GM13977 (cell line): ENCODE data around the gene MT1B.
"Not testable (repeated sequence)": the region's sequence is repeated elsewhere in the genome, so short reads cannot be mapped to it uniquely, and the experiment has no call there.

Experiments used
- DNase-seq: peaks from one replicate; pipeline ENCODE4 v3.0.0; 2012; ENCODE audit warnings: low spot score
- CTCF ChIP-seq: IDR thresholded peaks from 2 replicates; pipeline ENCODE4 v1.5.1; 2012; ENCODE audit warnings: mild to moderate bottlenecking, control low read depth; ENCODE audit not compliant: insufficient read depth; ENCODE audit errors: extremely low read depth, missing control alignments
- in situ Hi-C: fragments of 300-500 bp; cut with MboI; formaldehyde crosslinking; loops from one replicate; pipeline ENCODE4 v1.12.0; 2022; ENCODE audit warnings: low sequenced_read_pairs, low pct_unique_long_range_greater_than_20kb, mixed read lengths, inconsistent platforms; ENCODE audit not compliant: unreplicated experiment

MT1B gene

DNA sequence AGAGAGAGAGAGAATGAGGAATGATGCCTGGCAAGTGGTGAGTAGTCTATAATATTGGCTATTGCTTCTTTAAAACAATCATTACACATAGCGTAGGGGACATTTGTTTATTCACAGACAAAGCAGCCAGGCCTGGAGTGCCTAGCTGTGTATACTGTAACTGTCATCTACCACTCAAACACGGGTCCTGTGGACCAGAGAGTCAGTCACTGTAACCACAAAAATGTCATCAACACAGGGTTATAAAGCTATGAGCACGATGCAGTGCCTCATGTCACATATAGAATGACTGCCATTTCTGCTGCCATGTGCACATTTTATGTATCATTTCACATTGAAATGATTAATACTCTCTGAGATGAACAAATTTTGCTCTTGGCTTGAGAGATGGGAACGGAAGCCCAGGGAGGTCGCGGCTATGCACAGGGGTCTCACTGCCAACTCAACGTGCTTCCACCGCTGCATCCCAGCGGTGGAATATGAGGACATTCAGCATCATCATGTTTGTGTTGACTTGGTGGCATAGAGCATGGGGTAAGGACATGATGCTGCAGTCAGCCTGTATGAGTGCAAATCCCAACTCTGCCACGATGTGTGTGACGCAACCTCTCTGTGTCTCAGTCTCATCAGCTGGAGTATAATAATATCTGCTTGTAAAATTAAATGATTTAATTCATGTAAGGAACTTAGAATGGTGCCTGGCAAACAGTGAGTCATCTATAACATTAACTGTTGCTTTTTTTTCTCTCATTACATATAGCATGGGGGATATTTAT lies 21.3 kb downstream of the MT1B start:
- TF ChIP-seq CTCF: no peak
- no peak for DNase-seq
- in situ Hi-C loops: no loop called here

DNA sequence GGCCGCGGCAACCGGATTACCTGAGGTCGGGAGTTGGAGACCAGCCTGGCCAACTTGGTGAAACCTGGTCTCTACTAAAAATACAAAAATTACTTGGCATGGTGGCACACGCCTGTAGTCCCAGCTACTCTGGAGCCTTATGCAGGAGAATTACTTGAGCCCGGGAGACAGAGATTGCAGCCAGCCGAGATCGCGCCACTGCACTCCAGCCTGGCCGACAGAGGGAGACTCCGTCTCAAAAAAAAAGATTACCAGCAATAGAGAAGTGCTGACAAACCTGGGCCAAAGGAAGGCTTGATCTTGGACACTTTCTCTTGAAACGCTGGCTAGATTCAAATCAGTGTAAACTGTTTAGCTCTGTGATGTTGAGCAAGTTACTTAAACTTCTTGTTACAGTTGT lies 22.2 kb downstream of the MT1B start:
- TF ChIP-seq CTCF: peak; percentile 51
- DNase-seq: no peak
- in situ Hi-C loops: no loop called here

GRCh38 chr16:56674570-56674969 lies 22.9 kb downstream of the MT1B start:
- DNase-seq, in situ Hi-C loops: not testable (repeated sequence)

DNA sequence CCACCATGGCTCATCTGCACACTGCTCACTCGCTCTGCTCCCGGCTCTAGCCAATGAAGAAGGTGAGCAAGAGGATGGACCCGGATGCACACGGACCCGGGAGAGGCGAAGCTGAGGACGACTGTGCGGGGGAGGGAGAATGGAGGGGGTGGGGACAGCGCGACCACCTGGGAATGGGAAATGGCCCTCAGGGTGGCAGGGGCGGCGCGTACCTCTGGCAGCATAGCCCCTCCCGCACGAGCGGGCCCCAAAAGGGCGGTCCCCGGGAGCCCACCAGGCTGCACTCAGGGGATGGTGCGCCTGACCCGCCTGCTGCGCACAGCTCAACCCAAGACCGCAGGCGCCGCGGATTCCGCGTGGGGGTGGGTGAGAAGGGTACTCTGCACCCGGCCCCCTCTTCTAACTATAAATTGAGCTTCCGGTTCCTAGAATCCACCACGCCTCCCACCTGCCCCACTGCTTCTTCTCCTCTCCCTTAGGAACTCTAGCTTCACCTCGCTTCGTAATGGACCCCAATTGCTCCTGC lies 24.1 kb downstream of the MT1B start:
- TF ChIP-seq CTCF: no peak
- in situ Hi-C loops: no loop called here
- DNase-seq: no peak

DNA sequence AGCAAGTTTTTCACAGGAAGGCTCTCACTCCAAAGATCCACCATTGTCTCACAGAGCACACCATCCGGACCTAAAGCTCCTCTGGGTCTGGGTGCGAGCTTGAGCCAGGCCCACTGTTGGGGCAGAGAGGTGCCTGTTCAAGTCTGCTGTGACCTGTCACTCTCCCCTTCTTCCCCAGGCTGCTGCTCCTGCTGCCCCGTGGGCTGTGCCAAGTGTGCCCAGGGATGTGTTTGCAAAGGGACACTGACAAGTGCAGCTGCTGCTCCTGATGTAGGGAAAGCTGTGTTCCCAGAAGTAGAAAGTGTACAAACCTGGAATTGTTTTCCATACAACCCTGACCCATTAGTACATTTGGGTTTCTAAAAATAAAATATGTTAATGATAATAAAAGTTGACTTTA lies 25.8 kb downstream of the MT1B start:
- DNase-seq: no peak
- no peak for TF ChIP-seq CTCF
- in situ Hi-C loops: no loop called here

- no peak for DNase-seq
- in situ Hi-C loops: no loop called here
- TF ChIP-seq CTCF: no peak
Observed at GRCh38 chr16:56679078-56679730, 27.5 kb downstream of the MT1B start.

DNA sequence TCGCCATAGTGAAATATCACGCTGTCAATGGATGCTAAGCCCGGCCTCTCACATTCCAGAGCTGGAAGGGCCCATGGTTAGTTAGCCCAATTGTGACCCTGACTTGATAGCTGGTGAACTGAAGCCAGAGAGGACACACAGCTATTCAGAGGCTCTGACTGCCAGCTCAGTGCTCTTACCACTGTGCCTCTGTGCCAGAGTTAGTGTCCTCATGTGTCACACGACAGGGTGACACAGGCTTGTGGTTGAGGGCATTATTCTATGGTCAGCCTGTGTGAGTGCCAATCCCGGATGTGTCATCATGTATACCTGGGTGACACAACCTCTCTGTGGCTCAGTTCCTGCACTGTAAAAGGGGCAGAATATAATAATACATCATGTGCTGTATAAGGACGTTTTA lies 28.1 kb downstream of the MT1B start:
- TF ChIP-seq CTCF: no peak
- DNase-seq: no peak
- in situ Hi-C loops: no loop called here
